ENCODE data around the gene MT3.

GRCh38 chr16:56632156-56632847, 43.0 kb downstream of the MT3 start, which contains the start of gene MT1M:
- TF ChIP-seq ZHX1 (conservative IDR thresholded peaks at IDR 0.05; ENCODE audit: low read length) (no peak), CTCF (IDR thresholded peaks at IDR 0.05 in 2 of 3, conservative IDR thresholded peaks at IDR 0.05 in 1 of 3; ENCODE audit: insufficient read depth in 2 of 3, low read depth in 1 of 3, low read length in 3 of 3) (no peak), ZNF395 (CRISPR knock-in tag; IDR thresholded peaks at IDR 0.05) (no peak), HMG20B (CRISPR knock-in tag; IDR thresholded peaks at IDR 0.05) (no peak), NCOA6 (IDR thresholded peaks at IDR 0.05) (no peak), RFX5 (IDR thresholded peaks at IDR 0.05; ENCODE audit: low read depth, low read length) (no peak), FOXP1 (CRISPR knock-in tag; IDR thresholded peaks at IDR 0.05) (no peak), EP300 (IDR thresholded peaks at IDR 0.05; ENCODE audit: low read length) (no peak), TRIM25 (IDR thresholded peaks at IDR 0.05; ENCODE audit: borderline replicate concordance) (no peak), SRSF9 (IDR thresholded peaks at IDR 0.05; ENCODE audit: borderline replicate concordance, low read depth, low read length) (no peak), CEBPB (tag; IDR thresholded peaks at IDR 0.05) (no peak), SPI1 (IDR thresholded peaks at IDR 0.05; ENCODE audit: borderline replicate concordance, low read depth, low read length) (no peak)
- TF ChIP-seq, protein P1, sequence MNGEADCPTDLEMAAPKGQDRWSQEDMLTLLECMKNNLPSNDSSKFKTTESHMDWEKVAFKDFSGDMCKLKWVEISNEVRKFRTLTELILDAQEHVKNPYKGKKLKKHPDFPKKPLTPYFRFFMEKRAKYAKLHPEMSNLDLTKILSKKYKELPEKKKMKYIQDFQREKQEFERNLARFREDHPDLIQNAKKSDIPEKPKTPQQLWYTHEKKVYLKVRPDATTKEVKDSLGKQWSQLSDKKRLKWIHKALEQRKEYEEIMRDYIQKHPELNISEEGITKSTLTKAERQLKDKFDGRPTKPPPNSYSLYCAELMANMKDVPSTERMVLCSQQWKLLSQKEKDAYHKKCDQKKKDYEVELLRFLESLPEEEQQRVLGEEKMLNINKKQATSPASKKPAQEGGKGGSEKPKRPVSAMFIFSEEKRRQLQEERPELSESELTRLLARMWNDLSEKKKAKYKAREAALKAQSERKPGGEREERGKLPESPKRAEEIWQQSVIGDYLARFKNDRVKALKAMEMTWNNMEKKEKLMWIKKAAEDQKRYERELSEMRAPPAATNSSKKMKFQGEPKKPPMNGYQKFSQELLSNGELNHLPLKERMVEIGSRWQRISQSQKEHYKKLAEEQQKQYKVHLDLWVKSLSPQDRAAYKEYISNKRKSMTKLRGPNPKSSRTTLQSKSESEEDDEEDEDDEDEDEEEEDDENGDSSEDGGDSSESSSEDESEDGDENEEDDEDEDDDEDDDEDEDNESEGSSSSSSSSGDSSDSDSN (IDR thresholded peaks at IDR 0.05; ENCODE audit: borderline replicate concordance in 1 of 2, low read depth in 2 of 2, low read length in 2 of 2), result no peak
- TF ChIP-seq, protein P2, sequence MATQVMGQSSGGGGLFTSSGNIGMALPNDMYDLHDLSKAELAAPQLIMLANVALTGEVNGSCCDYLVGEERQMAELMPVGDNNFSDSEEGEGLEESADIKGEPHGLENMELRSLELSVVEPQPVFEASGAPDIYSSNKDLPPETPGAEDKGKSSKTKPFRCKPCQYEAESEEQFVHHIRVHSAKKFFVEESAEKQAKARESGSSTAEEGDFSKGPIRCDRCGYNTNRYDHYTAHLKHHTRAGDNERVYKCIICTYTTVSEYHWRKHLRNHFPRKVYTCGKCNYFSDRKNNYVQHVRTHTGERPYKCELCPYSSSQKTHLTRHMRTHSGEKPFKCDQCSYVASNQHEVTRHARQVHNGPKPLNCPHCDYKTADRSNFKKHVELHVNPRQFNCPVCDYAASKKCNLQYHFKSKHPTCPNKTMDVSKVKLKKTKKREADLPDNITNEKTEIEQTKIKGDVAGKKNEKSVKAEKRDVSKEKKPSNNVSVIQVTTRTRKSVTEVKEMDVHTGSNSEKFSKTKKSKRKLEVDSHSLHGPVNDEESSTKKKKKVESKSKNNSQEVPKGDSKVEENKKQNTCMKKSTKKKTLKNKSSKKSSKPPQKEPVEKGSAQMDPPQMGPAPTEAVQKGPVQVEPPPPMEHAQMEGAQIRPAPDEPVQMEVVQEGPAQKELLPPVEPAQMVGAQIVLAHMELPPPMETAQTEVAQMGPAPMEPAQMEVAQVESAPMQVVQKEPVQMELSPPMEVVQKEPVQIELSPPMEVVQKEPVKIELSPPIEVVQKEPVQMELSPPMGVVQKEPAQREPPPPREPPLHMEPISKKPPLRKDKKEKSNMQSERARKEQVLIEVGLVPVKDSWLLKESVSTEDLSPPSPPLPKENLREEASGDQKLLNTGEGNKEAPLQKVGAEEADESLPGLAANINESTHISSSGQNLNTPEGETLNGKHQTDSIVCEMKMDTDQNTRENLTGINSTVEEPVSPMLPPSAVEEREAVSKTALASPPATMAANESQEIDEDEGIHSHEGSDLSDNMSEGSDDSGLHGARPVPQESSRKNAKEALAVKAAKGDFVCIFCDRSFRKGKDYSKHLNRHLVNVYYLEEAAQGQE (IDR thresholded peaks at IDR 0.05; ENCODE audit: borderline replicate concordance), result no peak
- TF ChIP-seq, protein P2 (CRISPR knock-in tag; IDR thresholded peaks at IDR 0.05; ENCODE audit: low read depth), result no peak
